HepG2 (cell line): ENCODE data around the gene CACNG4. TPM values are rescaled to one million over a fixed set of nuclear protein-coding genes. Genes with fewer than 3 reads are reported as not detected.

Experiments
- FOXK2 ChIP-seq: fragments of 450-650 bp; IDR thresholded peaks from 2 replicates; pipeline ENCODE4 v1.6.1; 2016
- GPN1 ChIP-seq: sonication (generic); formaldehyde crosslinking; IDR thresholded peaks from 2 replicates; pipeline ENCODE4 v1.5.1; 2020; ENCODE audit warnings: missing genetic modification reagents, borderline replicate concordance
- MLXIP ChIP-seq: sonication (generic); formaldehyde crosslinking; IDR thresholded peaks from 2 replicates; pipeline ENCODE4 v1.9.0; 2021; ENCODE audit warnings: missing genetic modification reagents, borderline replicate concordance
- PCBP2 ChIP-seq: fragments of 200-400 bp; formaldehyde crosslinking; optimal IDR thresholded peaks from 2 replicates; pipeline ENCODE3; 2018; ENCODE audit warnings: low read length, low read depth; ENCODE audit not compliant: poor library complexity, severe bottlenecking
- SNAI1 ChIP-seq: sonication (generic); formaldehyde crosslinking; IDR thresholded peaks from 2 replicates; pipeline ENCODE4 v1.5.0; 2020; ENCODE audit warnings: mild to moderate bottlenecking, missing genetic modification reagents, borderline replicate concordance
- ZNF263 ChIP-seq: sonication (generic); formaldehyde crosslinking; IDR thresholded peaks from 2 replicates; pipeline ENCODE4 v1.4.0; 2020; ENCODE audit warnings: missing genetic modification reagents
- ZNF563 ChIP-seq: sonication (generic); formaldehyde crosslinking; IDR thresholded peaks from 2 replicates; pipeline ENCODE4 v1.8.0; 2022; ENCODE audit warnings: mild to moderate bottlenecking, moderate library complexity, missing genetic modification reagents
- ZNF772 ChIP-seq: sonication (generic); formaldehyde crosslinking; IDR thresholded peaks from 2 replicates; pipeline ENCODE4 v1.5.0; 2020; ENCODE audit warnings: mild to moderate bottlenecking, missing genetic modification reagents
- ZNF775 ChIP-seq: sonication (generic); formaldehyde crosslinking; IDR thresholded peaks from 2 replicates; pipeline ENCODE4 v1.4.0; 2020; ENCODE audit warnings: missing genetic modification reagents, mild to moderate bottlenecking, moderate library complexity, borderline replicate concordance
- ZNF781 ChIP-seq: sonication (generic); formaldehyde crosslinking; IDR thresholded peaks from 2 replicates; pipeline ENCODE4 v1.5.1; 2020; ENCODE audit warnings: borderline replicate concordance, mild to moderate bottlenecking, missing genetic modification reagents; ENCODE audit errors: not compliant biosample characterization
- ZNF839 ChIP-seq: sonication (generic); formaldehyde crosslinking; IDR thresholded peaks from 2 replicates; pipeline ENCODE4 v1.4.0; 2020; ENCODE audit warnings: missing genetic modification reagents, mild to moderate bottlenecking, borderline replicate concordance
- polyA plus RNA-seq, 8 experiments: library from polyadenylated mRNA; depleted of rRNA in 3 of 8; stranded (reverse) in 7 of 8; unstranded in 1 of 8; fragments of >200 nt; fragmentation: Illumina TruSeq in 4 of 8; extraction: Trizol in 4 of 8; gene quantifications; 2 replicates each; pipeline versions ENCODE4 v1.2.1 to v1.2.3, GENCODE V29; 2011 to 2016; ENCODE audit warnings: low read depth in 4 of 8, missing spikeins in 1 of 8, mixed read lengths in 1 of 8; ENCODE audit not compliant: insufficient read depth in 1 of 8
- total RNA-seq, 5 experiments: library from RNA; depleted of rRNA; stranded (reverse); fragments of >200 nt; fragmentation: Illumina TruSeq; extraction: Trizol; gene quantifications; 2 replicates each; pipeline ENCODE4 v1.2.3, GENCODE V29; 2016; ENCODE audit warnings: low read depth in 1 of 5
- TF ChIP-seq, protein P1 (sequence below): sonication (generic); formaldehyde crosslinking; IDR thresholded peaks from 2 replicates; pipeline ENCODE4 v1.4.0; 2020; ENCODE audit warnings: mild to moderate bottlenecking, missing genetic modification reagents

The CACNG4 gene
- total and polyA plus RNA-seq, 2 of the 13 experiments (the other 11 are each of a cell fraction or from before 2014, with no cell fraction given) = 0.09 TPM

DNA sequence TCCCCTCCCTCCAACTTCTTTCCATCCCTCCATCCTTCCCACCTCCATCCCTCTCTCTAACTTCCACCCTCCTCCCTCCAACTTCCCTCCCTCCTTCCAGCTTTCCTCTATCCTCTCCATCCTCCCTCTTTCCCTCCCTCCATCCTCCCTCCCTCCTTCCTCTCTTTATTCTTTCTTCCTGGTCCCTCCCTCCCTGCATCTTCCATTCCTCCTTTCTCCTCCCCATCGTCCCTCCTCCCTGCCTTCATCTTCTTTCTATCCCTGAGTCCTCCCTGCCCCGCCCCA, 11.8 kb downstream of the CACNG4 start (continued):
- TF ChIP-seq GPN1 (CRISPR knock-in tag) (no peak), ZNF263 (peak; percentile 58; the same call in 1 of the 2 replicates), FOXK2 (0 out of 2 replicates have a peak, but pooled peaks have one; percentile 21), MLXIP (CRISPR knock-in tag) (no peak), SNAI1 (CRISPR knock-in tag) (no peak), ZNF781 (CRISPR knock-in tag) (no peak), ZNF563 (CRISPR knock-in tag) (no peak), PCBP2 (peak; percentile 76), ZNF839 (CRISPR knock-in tag) (no peak), ZNF772 (no peak), ZNF775 (CRISPR knock-in tag) (no peak)
- TF ChIP-seq, protein P1, sequence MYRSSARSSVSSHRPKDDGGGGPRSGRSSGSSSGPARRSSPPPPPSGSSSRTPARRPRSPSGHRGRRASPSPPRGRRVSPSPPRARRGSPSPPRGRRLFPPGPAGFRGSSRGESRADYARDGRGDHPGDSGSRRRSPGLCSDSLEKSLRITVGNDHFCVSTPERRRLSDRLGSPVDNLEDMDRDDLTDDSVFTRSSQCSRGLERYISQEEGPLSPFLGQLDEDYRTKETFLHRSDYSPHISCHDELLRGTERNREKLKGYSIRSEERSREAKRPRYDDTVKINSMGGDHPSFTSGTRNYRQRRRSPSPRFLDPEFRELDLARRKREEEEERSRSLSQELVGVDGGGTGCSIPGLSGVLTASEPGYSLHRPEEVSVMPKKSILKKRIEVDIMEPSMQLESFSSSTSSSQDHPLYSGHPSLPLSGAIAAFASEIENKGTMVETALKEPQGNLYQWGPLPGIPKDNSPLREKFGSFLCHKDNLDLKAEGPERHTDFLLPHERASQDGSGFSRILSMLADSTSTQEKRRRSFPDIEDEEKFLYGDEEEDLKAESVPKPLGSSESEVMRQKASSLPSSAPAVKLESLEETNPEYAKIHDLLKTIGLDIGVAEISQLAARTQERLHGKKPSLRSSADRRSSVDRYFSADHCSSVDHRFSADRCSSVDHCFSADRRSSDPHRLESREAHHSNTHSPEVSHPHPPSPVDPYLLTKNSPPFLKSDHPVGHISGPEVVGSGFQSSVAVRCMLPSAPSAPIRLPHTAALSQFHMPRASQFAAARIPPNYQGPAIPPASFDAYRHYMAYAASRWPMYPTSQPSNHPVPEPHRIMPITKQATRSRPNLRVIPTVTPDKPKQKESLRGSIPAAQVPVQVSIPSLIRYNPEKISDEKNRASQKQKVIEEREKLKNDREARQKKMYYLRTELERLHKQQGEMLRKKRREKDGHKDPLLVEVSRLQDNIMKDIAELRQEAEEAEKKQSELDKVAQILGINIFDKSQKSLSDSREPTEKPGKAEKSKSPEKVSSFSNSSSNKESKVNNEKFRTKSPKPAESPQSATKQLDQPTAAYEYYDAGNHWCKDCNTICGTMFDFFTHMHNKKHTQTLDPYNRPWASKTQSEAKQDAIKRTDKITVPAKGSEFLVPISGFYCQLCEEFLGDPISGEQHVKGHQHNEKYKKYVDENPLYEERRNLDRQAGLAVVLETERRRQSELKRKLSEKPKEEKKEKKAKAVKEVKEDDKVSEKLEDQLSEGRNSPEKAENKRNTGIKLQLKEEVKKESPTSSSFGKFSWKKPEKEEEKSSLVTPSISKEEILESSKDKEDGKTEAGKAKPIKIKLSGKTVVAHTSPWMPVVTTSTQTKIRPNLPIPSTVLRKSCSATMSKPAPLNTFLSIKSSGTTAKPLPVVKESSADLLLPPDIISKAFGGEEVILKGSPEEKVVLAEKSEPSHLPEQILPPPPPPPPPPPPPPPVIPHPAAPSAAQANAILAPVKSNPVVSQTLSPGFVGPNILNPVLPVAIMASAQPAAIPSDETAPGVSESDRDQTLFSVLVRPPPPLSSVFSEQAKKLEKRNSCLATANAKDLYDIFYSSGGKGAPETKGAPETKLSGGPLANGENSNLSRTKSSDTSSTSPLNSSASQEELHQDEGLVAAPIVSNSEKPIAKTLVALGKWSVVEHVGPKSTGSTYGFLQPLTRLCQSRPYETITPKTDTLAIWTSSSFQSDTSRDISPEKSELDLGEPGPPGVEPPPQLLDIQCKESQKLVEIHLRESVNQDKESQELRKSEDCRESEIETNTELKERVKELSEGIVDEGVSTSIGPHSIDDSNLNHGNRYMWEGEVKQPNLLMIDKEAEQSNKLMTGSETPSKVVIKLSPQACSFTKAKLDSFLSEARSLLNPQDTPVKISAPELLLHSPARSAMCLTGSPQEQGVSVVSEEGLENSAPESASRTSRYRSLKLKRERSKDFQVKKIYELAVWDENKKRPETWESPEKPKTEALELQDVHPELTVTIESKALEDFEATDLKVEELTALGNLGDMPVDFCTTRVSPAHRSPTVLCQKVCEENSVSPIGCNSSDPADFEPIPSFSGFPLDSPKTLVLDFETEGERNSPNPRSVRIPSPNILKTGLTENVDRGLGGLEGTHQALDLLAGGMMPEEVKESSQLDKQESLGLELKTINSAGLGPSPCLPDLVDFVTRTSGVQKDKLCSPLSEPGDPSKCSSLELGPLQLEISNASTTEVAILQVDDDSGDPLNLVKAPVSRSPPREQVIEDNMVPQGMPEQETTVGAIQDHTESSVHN (CRISPR knock-in tag) = no peak
